HG02588 (cell line): ENCODE results near the gene LPAR1.

Experiments used
- ATAC-seq: cut with Tn5 transposase; IDR thresholded peaks from one replicate; pipeline ENCODE4 v1.9.1; 2021; ENCODE audit warnings: mild to moderate bottlenecking, moderate library complexity; ENCODE audit not compliant: unreplicated experiment

LPAR1 gene

DNA sequence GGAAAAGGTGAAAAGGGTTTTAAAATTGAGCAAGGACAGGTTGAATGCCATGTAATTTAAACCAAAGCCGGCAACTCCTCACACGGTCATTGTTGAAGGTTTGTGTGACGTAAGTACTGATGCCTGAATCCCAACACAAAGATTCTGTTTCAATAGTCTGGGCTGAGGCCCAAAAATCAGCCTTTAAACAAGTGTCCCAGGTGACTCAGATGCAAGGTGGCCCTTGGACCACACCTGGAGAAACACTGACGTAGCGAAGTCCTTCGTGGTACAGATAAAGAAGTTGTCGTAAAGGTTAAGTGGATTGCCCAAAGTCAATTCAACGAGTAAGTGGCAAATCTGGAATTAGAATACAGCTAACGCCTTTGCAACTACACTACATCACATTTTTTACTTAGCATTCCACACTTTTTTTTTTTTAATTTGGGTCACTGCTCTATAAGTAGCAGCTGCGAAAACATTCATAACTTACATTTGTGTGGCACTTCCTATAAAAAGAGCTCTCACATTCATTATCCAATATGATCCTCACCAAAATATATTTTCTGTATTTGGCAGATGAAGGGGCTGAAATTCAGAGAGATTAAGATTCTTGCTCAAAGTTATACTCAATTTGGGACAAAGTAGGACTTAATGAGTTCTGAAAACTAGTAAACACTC, 111.3 kb downstream of the LPAR1 start:
- no peak for ATAC-seq

DNA sequence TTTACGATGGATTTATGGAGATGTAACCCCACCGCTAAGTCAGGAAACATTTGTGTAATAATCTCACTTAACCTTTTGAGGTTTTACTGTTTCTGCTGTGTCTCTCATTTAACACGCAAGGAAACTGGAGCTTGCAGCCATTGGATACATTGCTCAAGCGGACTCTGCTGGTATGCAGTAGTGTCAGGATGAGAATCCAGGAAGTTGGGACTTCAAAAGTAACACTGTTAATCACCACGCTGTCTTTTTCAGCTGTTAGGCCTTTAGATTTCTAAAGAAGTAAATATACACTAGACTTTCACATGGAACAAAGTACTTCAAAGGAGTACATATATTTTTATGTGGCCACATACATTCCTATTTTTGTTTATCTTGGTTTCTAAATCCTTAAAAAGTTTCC, 114.7 kb downstream of the LPAR1 start:
- ATAC-seq = no peak

DNA sequence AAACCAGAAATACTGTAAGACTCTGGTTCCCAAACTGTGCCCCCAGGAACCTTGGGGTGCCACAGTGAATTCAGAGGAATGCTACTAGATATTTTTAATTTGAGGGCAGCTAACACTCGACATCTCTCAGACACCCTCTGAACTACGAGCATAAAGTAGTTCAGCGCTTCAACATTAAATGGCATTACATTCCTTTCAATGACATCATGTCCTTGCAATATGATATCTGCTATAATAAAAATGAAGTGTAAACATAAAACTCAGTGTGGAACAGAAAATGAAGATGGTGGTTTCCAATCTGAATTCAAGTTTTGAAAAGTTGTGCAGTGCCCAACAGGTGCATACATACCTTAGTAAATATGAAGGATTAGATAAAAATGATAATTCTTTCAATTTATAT, 116.1 kb downstream of the LPAR1 start:
- ATAC-seq = no peak

DNA sequence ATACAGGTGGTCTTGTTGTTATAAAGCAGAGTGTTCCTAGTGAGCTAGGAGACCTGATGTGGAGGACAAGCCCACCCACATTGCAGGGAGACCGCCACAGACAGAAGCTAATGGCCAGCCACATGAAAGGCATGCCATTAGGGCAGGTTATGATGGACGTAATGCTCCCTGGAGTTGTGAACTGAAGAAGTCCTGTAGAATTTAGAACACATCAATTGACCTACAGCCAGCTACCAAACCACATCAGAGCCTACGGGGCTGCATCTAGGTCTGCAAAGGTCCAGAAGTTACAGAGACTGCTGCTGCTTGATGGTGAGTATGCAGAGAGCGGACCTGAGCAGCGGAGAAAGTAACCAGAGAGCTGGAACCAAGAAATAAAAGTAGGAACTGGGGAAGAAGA, 116.6 kb downstream of the LPAR1 start:
- ATAC-seq = no peak

DNA sequence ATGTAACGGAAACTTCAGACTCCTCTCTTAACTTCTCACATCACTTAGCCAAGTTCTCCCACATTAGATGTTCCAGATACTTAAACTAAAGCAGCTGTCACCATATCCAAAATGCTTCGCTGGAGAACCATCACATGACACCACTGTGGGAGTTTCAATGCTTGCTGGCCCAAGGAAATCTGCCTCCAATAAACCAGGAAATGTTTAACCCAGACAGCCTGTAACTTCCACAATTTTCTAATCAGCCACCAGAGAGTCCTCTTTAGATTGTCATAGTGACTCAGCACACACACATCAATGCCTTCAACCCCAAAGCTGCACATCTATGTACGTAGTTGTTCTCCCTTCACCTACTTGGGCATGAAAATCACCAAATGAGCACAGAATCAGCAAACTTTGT, 118.7 kb downstream of the LPAR1 start:
- no peak for ATAC-seq

DNA sequence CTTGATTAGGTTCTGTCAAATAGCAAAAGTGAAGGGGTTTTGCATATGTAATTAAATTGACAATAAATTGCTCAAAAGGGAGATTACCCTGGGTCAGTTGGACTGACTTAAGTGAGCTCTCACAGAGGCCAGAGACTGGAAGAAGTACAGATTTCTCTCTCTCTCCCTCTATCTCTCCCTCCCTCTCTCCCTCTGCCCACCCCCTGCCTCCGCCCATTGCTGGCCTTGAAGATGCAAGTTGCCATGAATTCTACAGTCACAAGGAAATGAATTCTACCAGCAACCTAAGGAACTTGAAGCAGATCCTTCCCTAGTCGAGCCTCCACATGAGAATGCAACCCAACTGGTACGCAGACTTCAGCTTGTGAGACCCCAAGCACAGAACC, 119.2 kb downstream of the LPAR1 start:
- no peak for ATAC-seq

DNA sequence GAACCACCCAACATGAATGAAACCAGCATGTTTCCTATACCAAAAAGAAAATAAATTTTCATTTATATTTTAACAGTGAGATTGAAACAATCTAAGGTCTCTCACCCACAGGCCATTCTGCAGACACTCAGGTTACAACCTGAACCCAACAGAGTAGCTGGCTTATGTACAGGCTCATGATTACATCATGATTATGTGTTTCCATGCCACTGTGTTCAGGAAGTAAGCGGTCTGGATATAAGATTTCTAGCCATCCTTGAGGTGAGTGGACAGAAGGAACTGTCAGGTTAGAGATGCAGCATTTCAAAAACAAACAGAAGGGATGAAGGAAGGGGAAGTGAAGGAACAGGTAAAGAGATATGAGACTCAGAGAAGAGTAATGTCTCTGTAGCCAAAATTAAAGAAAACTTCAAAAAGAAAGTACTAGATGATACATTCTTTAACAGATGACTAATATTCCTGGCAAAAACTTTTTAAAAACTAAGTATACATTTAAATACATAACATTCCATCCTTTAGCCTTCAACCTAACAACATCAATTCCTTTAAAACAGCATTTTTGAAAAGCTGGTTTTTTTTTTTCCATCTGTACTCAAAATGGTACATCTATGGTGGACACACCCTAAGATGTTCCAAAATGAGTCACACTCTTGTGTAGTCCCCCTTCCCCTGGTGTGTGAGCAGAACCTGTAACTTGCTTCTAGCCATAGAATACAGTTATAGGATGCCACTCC, 119.8 kb downstream of the LPAR1 start:
- no peak for ATAC-seq

DNA sequence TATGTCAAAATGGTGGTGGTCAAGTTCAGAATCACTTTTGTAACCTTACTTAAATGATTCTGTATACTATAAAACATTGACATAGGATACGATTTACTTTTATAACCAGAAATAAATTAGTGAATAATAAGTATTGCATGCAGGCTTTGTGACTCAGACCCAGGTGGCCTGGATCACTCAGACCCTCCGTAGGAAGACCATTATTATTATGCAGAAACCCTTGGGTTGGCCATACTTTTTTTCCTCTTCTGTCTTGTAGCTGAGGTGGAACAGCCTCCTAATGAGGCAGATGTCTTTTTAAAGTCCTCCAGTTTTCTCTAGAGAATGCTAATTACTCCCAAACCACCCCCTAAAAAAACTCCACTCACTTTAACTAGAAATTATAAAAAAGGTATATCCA, 121.9 kb downstream of the LPAR1 start:
- no peak for ATAC-seq

DNA sequence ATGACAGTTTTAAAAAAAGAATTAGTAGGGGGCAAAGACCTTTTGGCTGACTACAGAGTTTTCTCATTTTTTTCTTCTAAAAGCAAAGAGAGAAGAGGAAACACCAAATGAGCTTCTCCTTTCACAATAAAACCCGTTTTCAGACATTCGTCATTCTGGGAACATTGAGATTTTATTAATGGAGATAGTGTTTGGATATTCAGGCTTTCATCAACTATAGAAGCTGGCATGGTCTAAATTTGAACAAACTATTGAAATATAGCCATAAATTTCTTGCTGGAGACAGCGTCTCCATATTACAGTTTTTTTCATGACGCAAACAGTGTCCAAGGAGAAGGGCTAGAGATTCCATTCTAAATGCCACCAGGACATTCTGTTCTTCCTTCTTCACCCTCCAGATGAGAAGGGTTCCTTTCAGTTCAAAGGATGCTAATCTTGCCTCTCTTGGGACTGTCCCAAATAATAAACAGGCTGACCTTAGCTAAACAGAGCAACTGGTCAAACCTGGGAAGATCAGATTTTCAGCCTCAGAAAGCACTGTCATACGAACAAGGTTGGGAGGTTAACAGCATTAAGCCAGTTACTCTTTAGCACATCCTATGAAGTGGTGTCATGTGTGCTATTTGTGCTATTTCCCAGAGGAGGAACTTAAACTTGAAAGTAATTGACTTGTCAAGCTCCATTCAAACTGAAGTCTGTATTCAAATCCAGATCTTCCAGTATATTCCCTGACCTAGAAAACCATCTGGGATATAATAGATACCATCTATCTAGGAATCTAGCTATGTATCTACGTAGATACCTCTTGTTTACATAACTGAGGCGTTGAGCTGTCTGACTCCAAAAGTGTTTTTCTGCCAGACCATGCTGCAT, 125.6 kb downstream of the LPAR1 start:
- ATAC-seq = no peak

DNA sequence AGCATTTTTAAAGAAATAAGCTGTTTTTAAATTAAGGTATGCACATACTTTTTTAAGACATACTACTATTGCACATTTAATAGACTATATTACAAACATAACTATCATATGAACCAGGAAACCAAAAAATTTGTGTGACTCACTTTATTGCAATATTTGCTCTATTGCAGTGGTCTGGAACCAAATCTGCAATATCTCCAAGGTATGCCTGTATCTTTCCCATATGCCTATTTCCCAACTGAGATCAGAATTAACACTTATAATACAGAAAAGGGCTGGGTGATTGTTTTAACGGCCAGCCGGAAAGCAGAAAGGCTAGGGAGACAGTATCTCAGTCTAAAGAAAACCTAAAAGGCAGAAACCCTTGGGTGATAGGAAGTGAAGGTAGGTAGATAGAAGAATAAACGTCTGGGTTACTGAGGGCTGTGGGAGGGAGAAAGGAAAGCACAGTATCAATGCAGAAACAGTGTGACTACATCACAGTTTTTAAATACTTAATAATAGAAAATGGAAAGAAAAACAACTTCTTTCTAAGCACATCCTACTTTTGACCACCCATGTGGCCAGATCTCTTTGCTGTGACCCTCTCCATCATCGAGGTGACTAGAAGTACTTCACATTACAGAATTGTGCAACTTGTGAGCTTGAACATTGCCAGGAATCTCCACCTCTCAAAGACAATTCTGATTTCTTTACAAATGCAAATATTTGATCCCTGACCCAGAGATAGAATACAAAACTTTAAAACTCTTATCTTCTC, 126.4 kb downstream of the LPAR1 start:
- no peak for ATAC-seq

DNA sequence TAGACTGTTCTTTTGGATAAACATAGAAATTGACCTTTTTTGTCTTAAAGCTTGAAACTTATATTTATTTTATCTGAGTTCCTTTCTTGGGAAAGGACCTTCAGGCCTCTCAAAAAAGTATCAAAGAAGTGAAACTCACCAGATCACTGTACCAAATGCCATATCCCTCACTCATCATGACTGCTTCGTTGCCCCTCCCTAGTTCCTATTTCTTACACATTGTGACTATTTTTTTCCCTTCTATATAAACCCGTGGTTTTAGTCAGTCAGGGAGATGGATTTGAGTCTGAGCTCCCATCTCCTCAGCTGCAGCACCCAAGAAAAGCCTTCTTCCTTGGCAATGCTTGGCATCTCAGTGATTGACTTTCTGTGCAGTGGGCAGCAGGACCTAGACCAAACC, 129.4 kb downstream of the LPAR1 start:
- ATAC-seq = no peak

DNA sequence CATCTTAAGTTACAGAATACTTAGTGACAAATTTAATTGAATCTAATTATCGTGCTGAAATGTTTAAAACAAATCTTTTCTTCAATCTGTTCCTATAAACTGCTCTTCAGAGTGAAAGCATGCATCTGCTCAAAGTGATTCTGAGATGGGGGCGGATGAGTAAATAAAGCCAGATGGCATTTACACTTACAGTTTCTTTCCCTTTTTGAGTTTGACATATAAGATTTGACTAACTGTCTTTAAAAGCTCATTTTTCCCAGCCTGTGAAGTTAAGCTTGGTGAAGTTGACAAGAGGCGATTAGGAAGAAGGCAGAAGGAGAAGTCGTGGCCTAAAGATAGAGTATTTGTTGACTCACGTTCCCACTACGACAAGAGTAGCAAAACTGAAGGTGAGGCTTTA, 137.4 kb downstream of the LPAR1 start:
- no peak for ATAC-seq

DNA sequence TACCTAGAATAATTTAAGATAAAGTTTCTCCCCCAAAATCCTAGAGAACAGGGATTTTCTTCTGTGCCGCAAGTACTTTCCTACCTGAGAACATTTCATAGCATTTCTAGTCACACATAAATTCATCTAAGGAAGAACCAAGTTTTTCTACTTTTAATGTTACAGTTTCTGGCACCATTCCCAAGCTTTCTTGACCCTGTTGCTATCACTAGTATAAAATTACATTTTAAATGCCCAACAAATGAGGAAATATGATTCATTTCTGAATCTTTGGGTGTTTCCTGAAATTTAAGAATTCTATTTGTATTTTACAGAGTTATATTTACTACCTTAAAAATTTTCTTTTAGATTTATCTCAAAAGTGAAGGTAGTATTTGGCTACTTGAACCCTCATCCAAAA, 137.8 kb downstream of the LPAR1 start:
- ATAC-seq = no peak

DNA sequence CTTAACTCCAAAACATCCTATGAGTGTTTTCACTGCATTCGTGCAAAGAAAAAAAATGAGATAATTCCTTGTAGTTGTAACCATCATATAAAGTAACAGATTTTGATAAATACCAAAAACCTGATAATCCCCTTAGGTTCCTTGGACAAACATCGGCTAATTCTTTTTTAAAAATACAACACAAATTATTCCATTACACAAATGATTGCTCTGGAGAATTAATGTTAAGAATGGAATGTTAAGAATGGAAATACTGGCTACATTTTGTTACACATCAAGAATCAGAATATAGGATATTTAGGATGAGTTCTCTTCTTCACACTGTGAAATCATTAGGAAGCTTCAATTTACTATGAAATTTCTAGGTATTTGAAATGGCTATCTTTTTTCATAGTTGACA, 139.4 kb downstream of the LPAR1 start:
- no peak for ATAC-seq

DNA sequence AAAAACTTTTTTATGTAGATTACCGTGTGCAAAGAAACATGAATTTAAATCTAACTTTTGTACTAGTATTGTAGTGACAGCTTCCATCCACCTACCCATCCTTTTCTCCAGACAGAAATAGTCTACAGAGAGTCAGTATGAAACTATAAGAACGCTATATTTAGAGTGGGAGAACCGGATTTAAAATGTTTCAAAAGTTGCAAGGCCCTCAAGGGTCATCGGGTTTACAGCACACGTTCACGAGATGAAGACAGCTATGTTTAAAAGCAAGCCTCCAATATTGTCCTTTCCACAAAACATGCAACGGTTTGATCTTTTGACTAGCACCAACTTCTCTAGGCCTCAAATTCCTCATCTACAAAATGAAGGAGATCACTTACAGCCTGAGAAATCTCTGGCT, 139.9 kb downstream of the LPAR1 start:
- no peak for ATAC-seq

DNA sequence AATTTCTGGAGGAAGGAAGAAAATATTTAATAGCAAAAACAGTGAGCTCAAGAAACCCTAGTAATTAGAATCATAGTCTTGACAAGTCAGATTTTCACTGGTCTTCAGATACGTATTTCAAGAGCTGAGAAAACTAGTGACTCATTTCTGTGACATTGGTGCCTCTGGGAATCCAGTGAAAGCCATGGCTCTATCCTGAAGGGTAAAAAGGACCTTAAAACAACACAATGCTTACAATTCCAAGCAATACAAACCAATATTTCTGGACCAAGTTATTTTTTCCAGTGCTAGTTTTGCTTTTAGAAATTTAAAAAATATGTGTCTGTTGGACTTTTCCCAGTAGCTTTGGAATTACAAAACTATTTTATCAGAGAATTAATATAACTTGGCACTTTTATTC, 140.3 kb downstream of the LPAR1 start:
- ATAC-seq = no peak

DNA sequence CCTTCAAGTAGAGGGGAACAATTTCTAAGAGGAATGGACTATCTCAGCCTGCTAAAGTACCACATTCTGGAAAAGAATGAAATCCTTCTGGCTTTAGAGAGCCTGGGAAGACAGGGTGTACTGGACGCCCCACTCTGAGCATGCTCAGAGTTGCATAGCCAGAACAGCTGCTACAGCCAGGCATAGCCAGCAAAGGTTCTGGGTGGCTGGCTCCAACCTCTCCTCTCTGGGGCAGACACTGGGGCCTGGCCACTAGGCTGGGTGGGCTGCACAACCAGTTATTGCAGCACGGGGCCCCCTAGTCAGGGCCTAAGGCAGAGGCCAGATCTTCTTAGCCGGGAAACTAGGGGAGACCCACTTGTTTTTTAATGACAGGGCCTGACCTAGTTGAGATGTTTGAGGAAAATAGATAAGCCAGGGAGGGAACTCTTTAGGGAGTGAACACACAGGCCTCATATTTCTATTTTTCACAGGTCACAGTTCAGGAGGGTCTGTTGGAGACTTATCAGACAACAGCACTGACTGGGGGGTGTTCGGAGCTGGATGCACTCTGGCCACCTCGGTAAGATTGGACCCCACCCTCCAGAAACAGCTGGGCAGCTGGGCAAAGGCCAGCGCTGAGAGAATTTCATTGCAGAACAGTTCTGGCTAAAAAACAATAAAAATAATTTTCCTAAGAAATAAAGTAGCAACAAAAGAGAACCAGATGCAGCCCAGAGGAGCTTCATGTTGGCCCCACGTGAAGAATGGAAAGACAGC, 142.9 kb downstream of the LPAR1 start:
- ATAC-seq = no peak

DNA sequence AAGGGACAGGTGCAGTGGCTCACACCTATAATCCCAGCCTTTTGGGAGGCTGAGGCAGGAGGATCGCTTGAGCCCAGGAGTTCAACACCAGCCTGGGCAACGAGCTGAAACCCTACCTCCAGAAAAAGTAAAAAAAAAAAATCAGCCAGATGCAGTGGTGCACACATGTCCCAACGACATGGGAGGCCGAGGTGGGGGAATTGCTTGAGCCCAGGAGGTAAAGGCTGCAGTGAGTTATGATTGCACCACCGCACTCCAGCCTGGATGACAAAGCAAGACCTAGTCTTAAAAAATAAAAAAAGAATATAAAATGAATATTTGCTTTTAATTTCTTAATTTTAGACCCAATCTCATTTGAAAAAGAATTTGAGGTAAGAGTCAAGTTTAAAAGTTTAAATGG, 143.5 kb downstream of the LPAR1 start:
- no peak for ATAC-seq

DNA sequence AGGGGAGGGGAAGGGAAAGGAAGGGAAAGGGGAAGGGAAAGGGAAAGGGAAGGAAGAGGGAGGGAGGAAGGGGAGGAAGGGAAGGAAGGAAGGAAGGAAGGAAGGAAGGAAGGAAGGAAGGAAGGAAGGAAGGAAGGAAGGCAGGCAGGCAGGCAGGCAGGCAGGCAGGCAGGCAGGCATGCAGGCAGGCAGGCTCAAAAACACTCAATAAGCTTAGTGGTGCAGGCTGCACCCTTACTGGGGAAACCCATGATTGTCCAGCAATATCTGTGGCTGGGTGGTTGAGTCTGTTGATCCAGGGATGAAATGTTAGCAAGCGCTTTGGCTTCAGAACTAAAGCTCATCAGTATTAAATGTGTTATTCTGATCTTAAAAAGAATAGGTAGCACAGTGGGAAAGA, 145.6 kb downstream of the LPAR1 start:
- no peak for ATAC-seq

DNA sequence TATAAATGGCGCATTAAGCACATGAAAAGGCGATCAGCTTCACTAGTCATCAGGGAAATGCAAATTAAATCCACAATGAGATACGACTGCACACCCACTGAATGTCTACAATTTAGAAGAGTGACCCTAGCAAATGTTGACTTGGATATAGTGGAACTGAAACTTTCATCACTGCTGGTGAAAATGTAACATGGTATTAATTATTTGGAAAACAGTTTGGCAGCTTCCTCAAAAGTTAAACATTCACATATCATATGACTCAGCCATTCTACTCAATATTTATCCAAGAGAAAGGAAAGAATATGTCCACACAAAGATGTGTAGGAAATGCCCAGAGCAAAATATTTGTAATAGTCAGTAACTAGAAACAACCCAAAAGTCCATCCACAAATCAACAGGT, 146.5 kb downstream of the LPAR1 start:
- ATAC-seq = no peak

DNA sequence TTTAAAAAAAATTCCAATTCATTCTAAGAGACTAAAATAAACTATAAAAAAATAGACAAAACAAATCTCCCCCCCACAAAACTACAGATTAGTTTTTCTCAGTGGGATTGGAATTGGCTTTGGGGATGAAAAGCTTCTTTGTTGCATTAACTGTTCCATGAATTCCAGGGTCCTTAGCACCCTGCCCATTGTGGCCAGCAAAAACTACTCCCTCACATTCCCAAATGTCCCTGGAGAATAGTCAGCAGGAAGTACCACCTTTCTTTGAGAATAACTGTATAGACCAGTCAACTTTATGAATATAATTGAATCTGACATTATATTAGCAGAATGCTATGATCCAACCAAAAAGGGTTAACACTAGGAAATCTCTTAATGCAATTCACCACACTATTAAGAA, 147.9 kb downstream of the LPAR1 start:
- no peak for ATAC-seq
